GM19239 (cell line): ENCODE measurements around the gene DLX1.
"Not testable (repeated sequence)": the region's sequence is repeated elsewhere in the genome, so short reads cannot be mapped to it uniquely, and the experiment has no call there.

ENCODE experiments used
- DNase-seq: peaks from one replicate; pipeline ENCODE4 v3.0.0; 2011; ENCODE audit warnings: low spot score; ENCODE audit not compliant: insufficient read length
- FAIRE-seq: peaks from 2 replicates; lab custom pipeline; 2011; peaks lifted over from hg19 to GRCh38; lab: Jason Lieb, UNC

The DLX1 gene

DNA sequence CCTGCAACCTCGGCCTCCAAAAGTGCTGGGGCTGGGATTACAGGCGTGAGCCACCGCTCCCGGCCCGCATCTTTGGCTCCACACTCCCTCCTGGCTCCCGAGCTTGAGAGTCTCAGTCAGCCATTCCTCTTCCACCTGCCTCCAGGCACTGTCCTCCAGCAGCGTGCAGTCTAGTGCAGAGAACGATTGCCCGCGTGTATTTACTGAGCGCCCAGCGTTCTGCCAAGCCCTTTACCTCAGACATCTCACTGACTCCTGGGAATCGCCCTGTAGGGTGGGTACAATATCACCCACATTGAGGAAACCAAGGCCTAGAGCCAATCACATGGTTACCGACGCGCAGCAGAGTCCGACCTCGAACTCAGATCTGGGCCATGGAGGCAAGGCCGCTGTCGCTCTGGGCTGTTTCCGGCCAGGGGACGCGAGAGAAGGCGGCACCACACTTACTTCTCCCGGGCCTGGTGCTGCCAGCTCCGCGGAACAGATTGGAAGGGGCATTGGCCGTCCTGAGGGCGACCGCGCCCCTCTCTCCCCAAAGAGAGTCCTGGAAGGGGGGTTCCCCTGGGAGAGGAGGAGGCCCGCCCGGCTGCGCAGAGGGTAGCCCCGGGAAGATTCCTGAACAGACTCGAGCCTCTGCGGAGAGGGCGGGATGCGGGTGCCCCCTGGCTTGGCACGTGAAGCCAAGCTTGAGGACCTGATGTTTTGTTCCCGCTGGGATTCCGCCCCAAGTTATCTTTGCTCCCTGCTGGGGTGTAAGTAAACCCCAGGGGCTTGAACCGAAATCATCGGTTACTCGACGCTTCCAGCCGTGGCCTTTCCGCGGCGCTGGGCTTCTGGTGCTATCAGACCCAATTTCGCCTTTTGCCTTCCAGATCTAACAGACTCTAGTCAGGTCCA lies 22.6 kb downstream of the DLX1 start:
- FAIRE-seq: no peak

DNA sequence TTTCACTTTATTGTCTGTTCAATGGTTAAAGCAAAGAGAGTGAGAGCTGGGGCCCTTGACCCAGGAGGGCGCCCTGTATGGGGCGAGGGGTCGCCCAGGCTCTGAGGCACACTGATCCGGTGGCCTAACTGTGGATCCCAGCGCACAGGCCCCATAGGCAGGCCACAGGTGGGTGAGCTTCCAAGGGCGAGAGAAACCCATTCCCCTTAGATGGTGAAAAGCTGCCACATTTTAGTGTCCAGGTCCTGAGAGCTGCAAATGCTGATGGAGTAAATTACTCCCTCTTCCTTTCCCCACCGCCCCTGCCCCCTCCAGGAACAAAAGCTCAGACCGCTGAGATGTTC lies 23.3 kb downstream of the DLX1 start:
- DNase-seq: no peak
- FAIRE-seq: no peak

More for the DNA sequence above, 22.6 kb downstream of the DLX1 start:
- no peak for DNase-seq

DNA sequence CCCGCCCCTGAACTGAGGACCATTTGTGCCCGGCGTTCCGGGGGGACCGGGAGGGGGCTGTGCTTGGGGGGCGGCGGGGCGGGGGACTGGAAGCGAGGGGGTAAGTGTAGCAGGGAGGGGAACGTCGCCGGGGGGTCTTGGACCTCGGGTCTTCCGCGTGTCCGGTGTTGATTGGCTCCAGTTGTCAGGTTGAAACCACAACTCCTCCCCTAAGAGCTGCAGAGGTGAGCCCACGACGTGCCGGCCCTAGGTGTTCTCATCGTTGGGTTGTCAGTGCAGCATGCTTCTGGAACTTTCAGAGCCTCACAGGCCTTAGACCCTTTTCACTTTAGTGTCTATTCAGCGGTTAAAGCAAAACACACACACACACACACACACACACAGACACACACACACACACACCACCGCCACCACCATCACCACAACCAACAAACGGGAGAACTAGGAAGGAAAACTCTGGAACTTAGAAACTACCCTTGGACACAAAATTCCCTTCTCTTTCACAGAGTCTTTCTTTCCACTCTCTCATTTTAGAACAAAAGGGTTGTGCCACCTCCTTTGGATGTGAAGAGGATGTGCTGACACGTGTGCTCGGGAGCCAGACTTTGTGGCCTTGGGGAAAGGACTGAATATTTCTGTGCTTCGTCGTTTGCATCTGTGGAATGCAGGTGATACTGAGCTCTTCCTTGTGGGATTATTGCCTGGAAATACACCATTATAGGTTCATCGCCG lies 24.1 kb downstream of the DLX1 start:
- DNase-seq (no peak), FAIRE-seq (no peak)

DNA sequence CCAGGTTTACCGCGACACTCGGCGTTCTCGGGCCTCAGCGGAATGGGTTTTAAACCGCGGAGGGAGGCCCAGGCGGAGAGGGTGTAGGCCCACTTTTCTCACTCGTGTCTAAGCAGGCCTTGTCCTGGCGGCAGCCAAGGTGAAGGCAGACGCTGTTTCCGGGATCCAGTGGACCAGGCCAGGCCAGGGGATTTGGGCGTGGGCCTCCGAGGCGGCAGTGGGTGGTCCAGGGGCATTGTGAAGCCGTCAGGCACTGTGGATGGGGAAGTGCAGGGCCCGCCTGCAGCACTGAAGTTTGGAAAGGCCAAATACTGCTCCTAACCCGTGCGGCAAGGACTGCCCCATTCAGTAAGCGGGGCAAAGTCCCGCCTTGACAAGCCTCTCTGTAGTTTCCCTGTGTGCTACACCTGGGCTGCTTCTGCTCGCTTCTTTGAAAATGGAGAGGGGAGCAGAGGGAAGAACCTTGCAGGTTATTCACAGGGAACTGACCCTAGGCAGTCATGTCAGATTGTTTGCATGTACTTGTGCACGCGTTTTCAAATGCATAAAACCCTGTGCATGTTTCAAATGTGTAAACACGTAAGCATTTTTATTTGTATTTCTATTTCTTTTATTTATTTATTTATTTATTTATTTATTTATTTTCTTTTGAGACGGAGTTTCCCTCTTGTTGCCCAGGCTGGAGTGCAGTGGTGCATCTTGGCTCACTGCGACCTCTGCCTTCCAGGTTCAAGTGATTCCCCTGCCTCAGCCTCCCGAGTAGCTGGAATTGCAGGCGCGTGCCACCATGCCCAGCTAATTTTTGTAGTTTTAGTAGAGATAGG lies 24.9 kb downstream of the DLX1 start:
- no peak for DNase-seq

DNA sequence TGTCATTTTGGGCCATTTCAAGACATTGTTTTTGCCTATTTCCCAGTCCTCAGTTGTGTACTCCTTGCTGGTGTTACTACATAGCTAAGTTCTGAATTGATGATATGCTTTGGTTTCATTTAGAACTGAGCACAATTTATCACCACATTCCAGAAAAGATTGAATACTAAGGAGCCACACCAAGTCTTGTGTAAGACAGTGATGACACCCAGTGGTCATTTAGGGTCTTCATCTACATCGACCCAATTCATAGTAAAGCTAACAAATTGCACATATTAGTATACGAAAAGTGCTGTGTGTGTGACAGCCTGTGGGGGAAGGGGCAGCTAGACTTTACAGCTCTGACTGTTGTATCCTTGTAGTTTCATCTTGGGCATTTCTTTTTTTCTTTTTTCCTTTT lies 28.3 kb downstream of the DLX1 start:
- DNase-seq: no peak
- FAIRE-seq: no peak

More for the DNA sequence above, 24.9 kb downstream of the DLX1 start:
- no peak for FAIRE-seq

DNA sequence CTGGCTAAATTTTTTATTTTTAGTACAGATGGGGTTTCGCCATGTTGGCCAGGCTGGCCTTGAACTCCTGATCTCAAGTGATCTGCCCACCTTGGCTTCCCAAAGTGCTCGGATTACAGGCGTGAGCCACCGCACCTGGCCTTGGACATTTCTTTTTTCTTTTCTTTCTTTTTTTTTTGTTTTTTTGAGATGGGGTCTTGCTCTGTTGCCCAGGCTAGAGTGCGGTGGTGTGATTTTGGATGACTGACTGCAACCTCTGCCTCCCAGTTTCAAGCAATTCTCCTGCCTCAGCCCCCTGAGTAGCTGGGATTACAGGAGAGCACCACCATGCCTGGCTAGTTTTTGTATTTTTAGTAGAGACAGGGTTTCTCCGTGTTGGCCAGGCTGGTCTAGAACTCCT lies 28.9 kb downstream of the DLX1 start:
- not testable (repeated sequence) for DNase-seq, FAIRE-seq

DNA sequence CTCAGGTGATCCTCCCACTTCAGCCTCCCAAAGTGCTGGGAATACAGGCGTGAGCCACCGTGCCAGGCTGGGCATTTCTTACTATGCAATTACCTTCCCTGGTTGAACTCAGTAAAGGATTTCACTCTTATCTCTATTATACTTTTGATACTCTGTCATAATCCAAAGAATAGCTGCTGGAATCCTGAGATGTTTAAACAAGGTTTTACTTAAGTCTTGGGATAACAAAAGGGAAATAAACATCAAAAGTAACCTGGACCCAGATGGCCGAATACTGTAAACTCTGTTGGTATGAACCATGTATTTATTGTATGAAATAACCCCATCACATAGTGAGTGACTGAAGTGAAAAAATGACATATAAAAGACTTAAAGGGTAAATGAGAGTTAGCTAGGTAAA lies 29.3 kb downstream of the DLX1 start:
- FAIRE-seq: no peak
- DNase-seq: no peak

DNA sequence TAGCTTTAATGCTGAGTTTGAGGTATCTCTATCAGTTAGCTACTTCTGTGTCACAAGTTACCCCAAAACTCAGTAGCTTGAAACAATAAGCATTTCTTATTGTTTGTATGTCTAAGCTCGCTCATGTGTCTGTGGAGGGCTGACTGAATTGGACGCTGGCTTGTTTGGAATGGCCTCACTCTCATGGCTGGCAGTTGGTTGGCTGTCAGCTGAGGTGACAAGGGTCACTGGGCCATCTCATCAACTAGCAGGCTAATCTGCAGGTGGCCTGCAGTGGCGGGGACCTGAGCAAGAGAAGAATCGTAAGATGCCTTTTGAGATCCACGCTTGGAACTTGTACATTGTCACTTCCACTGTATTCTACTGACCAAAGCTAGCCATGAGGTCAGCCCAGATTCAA lies 30.8 kb downstream of the DLX1 start:
- FAIRE-seq (no peak), DNase-seq (no peak)

DNA sequence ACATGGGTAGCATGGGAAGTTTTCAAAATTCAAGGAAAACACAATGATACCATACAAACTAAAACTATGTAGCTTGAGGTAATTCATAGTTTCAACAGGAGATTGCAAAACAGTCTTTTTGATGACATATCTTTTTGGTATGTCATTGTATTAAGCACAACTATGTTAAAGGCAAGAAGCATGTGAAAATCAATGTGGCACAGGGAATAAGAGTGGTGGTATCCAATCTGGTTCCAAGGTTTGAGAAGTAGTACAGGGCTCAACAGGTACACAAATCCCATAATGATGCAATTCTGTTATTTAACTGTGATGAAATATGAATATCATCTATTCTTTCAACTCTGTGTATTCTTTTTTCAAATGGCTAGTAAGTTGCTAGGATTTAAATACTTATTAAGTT lies 33.8 kb downstream of the DLX1 start:
- FAIRE-seq (no peak), DNase-seq (no peak)

DNA sequence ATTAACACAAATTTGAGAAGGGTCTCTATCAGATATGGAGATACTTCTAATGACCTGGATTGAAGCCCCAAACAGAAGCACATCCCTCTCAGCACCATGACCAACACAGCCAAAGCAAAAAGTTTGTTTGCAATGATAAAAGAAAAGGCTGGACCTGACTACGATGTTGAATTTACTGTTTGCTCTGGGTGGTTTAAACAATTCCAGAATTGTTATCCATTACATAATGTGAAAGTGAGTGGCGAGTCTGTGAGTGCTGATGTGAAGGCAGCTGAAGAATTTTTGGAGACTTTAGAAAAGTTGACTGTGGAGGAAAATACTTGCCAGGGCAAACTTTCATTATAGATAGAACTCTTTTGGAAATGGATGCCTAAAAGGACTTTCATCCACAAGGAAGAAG lies 34.8 kb downstream of the DLX1 start:
- FAIRE-seq (no peak), DNase-seq (no peak)

DNA sequence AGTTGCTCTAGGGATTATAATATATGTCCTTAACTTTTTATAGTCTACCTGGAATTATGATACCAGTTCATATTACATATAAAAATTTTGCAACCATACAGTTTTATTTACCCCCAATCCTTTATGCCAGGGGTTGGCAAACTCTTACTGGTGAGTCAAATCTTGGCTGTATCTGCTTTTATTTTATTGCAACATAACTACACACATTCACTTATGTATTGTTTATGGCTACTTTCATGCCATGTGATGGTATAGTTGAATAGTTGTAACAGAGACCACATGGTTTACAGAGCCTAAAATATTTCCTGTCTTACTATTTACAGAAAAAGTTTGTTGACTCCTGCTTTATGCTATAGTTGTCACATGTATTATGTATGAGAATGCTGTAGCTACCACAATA lies 43.2 kb downstream of the DLX1 start:
- DNase-seq (no peak), FAIRE-seq (no peak)

DNA sequence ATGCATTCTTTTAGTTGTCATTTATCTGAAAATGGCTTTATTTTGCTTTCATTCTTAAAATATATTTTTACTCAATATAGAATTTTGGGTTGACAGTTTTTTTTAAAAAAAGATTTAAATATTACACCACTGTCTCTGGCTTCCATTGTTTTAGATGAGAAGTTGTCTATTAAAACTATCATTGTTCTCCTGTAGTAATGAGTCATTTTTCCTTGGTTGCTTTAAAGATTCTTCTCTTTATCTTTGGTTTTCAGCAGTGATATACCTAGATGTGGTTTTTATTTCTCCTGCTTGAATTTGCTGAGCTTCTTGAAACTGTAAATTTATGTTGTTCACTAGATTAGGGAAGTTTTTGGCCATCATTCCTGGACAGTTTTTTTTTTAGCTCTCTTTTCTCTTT lies 44.1 kb downstream of the DLX1 start:
- no peak for FAIRE-seq
- no peak for DNase-seq

DNA sequence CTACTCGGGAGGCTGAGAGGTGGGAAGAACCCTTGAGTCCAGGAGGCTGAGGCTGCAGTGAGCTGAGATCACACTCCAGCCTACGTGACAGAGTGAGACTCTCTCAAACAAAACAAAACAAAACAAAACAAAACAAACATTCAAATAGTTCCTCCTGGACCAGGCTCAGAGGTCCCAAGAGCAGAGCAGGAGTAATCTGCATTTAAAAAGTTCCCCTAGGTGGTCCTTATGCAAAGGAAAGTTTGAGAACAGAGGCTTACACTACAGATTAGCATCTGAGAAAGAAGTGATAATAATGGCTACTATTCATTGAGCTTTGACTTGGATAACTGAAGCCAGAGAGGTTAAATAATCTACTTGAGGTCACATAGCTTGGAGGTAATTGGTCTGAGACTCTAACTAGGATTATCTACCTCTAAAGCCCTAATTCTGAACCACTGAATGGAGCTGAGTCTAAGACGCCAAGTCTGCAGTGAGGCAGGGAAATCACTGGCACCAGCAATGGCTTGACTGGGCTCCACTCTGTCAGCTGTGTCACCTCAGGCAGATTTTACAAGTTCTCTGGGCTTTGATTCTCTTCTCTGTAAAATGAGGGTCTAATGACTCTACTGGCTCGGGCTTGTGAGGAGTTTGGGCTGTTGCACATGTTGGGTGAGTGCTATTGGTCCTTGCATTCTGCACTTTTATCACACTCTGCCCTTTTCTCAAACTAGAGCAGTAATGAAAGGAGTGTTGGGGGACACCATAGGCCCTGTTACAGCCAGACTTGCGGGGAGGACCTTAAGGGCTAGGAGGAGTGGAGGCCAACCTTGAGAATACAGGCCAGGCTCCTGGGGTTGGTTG lies 46.6 kb downstream of the DLX1 start:
- FAIRE-seq: no peak

DNA sequence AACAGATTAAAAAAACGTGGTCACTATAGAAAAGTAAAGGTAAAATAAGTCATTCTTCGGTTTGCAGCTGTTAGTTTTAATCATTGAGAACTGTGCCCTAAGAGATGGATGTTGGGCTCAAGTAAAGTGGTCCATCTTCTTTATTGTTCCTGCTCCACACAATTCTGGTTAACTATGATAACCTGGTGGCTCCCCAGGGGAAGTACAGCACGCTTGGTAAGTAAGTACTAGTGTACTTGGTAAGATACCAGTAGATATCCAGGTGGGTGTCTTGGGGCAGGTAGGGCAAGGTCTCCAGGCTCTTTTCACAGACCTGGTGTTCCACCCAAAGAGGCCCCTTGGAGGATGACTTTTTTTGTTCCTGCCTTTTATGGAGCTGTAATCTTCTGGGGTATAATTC lies 49.0 kb downstream of the DLX1 start:
- no peak for FAIRE-seq
- no peak for DNase-seq

More for the DNA sequence above, 46.6 kb downstream of the DLX1 start:
- DNase-seq: no peak

DNA sequence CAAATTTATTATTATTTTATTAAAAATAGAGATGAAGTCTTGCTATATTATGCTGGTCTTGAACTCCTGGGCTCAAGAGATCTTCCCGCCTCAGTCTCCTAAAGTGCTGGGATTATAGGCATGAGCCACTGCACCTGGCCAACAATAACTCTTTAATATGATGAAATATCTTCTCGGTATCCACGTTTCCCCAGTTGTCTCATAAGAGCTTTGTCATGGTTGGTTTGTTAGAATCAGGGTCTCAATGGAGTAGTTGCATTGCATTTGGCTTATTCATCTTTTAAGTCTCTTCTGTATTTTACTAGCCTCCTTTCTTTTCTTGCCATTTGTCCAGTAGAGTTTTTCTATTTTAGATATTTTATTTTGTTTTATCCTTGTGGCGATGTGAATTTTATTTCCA lies 50.1 kb downstream of the DLX1 start:
- FAIRE-seq: no peak
- no peak for DNase-seq

DNA sequence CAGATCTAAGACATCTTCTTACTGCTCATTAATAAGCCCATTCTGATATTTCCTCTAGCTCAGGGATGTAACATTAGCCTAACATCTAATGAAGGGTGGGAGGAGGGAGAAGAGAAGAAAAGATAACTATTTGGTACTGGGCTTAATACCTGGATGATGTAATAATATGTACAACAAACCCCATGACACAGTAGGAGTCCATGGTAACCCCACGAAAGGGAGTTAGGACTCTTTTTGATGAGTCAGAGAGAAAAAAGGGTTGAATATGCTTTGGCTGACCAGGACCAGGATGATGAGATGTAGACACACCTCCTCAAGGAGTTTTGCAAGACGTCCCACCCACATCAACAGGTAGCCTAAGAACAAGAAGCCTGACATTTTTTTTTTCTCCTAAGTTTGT lies 51.8 kb downstream of the DLX1 start:
- FAIRE-seq: no peak
- no peak for DNase-seq

DNA sequence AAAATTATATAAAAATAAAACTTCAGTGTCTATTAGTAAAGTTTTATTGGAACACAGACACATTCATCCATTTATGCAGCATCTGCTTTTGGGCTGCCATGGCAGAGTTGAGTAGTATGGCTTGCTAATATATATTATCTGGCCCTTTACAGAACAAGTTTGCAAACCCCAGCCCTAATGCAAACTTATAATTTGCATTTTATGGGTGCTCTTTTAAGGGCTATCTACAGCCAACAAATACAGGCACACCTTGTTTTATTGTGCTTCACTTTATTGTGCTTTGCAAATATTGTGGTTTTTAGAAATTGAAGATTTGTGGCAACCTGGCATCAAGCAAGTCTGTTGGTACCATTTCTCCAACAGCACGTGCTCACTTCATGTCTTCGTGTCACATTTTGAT lies 52.6 kb downstream of the DLX1 start:
- no peak for FAIRE-seq
- DNase-seq: no peak

DNA sequence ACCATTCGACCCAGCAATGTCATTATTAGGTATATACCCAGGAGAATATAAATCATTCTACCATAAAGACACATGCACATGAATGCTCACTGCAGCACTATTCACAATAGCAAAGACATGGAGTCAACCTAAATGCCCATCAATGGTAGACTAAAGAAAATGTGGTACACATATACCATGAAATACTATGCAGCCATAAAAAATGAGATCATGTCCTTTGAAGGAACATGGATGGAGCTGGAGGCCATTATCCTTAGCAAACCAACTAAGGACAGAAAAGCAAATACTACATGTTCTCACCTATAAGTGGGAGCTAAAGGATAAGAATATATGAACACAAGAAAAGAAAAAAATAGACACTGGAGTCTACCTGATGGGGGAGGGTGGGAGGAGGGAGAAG lies 53.4 kb downstream of the DLX1 start:
- not testable (repeated sequence) for DNase-seq, FAIRE-seq
